Endothelial cell of umbilical vein (primary cell): ENCODE measurements around the gene TMEM129. TPM values are rescaled to one million over a fixed set of nuclear protein-coding genes. Genes with fewer than 3 reads are reported as not detected.

Source experiments
- BruUV-seq: library from RNA; stranded (reverse); fragments of 400-500 nt; replicated peaks from 2 replicates; lab custom pipeline; 2021; lab: Mats Ljungman, UMichigan
- CTCF ChIA-PET: fragments of 300-600, 350-600 bp; sonication (Branson Sonifier 250); formaldehyde crosslinking; loops from one replicate; lab custom pipeline; 2021; ENCODE audit warnings: antibody characterized with exemption, inconsistent platforms; lab: Charles Lee
- POLR2A ChIA-PET: fragments of 300-600, 350-600 bp; sonication (Branson Sonifier 250); formaldehyde crosslinking; loops from one replicate; lab custom pipeline; 2021; ENCODE audit warnings: antibody characterized with exemption, inconsistent platforms; lab: Charles Lee
- DNase-seq: peaks from one replicate; pipeline ENCODE4 v3.0.0-alpha.2; 2011; ENCODE audit warnings: low read depth, low spot score
- FAIRE-seq: peaks from 2 replicates; lab custom pipeline; 2011; peaks lifted over from hg19 to GRCh38; lab: Jason Lieb, UNC
- H2AFZ ChIP-seq: 2 replicates; pipeline ENCODE4 v1.6.0; 2012; ENCODE audit warnings: low read depth, low read length, control low read depth, inconsistent platforms
- H3K27ac ChIP-seq: 2 replicates; pipeline ENCODE4 v1.5.1; 2011; ENCODE audit warnings: low read depth, mild to moderate bottlenecking, control low read depth, low read length, moderate library complexity; ENCODE audit not compliant: insufficient read depth
- H3K27me3 ChIP-seq, 2 experiments: 2 replicates each; pipeline versions ENCODE4 v1.6.0 to v1.6.1; 2011; ENCODE audit warnings: low read length in 2 of 2, mixed read lengths in 1 of 2; ENCODE audit not compliant: control insufficient read depth in 2 of 2, insufficient read depth in 2 of 2
- H3K36me3 ChIP-seq, 2 experiments: 2 replicates in 1 of 2; 3 replicates in 1 of 2; pipeline ENCODE4 v1.5.1; 2011; ENCODE audit warnings: low read length in 2 of 2, mild to moderate bottlenecking in 1 of 2, moderate library complexity in 1 of 2; ENCODE audit not compliant: control insufficient read depth in 2 of 2, insufficient read depth in 2 of 2; ENCODE audit errors: extremely low read depth in 1 of 2
- H3K4me1 ChIP-seq: 3 replicates; pipeline ENCODE4 v1.5.1; 2011; ENCODE audit warnings: mild to moderate bottlenecking, low read length; ENCODE audit not compliant: control insufficient read depth, insufficient read depth; ENCODE audit errors: extremely low read depth
- H3K4me2 ChIP-seq: 2 replicates; pipeline ENCODE4 v1.6.1; 2011; ENCODE audit warnings: low read length, control low read depth, mixed read lengths; ENCODE audit not compliant: insufficient read depth
- H3K4me3 ChIP-seq, 3 experiments: fragments of 200-600 bp in 1 of 3; sonication (generic), shearing (Covaris generic) in 1 of 3; replicated peaks in 1 of 3; 2 replicates each; pipeline ENCODE4 v1.5.1; 2011 to 2016; ENCODE audit warnings: control low read depth in 3 of 3, low read length in 3 of 3, mild to moderate bottlenecking in 2 of 3, inconsistent platforms in 1 of 3, low read depth in 1 of 3, moderate library complexity in 1 of 3; ENCODE audit not compliant: insufficient read depth in 1 of 3
- H3K79me2 ChIP-seq: 2 replicates; pipeline ENCODE4 v1.6.0; 2012; ENCODE audit warnings: low read length, inconsistent platforms; ENCODE audit not compliant: control insufficient read depth, insufficient read depth
- H3K9ac ChIP-seq: replicated peaks from 2 replicates; pipeline ENCODE3; 2011; ENCODE audit warnings: low read length, control low read depth; ENCODE audit not compliant: insufficient read depth; ENCODE audit errors: extremely low read depth
- H3K9me1 ChIP-seq: replicated peaks from 3 replicates; pipeline ENCODE4 v1.6.0; 2011; ENCODE audit warnings: mild to moderate bottlenecking, low read length; ENCODE audit not compliant: control insufficient read depth, insufficient read depth; ENCODE audit errors: extremely low read depth
- H3K9me3 ChIP-seq: replicated peaks from 2 replicates; pipeline ENCODE4 v1.5.1; 2012; ENCODE audit warnings: low read length, inconsistent platforms; ENCODE audit not compliant: control insufficient read depth, insufficient read depth
- H4K20me1 ChIP-seq: replicated peaks from 2 replicates; pipeline ENCODE3; 2011; ENCODE audit warnings: mild to moderate bottlenecking, low read length; ENCODE audit not compliant: control insufficient read depth, insufficient read depth; ENCODE audit errors: extremely low read depth
- EZH2 ChIP-seq: IDR thresholded peaks from 2 replicates; pipeline ENCODE4 v1.6.1; 2012; ENCODE audit warnings: borderline replicate concordance, low read depth, mild to moderate bottlenecking, moderate library complexity, low read length, inconsistent platforms; ENCODE audit not compliant: severe bottlenecking
- FOS ChIP-seq: IDR thresholded peaks from 2 replicates; pipeline ENCODE4 v1.6.1; 2011; ENCODE audit warnings: mild to moderate bottlenecking, low read length, moderate library complexity, borderline replicate concordance; ENCODE audit not compliant: insufficient read depth
- MAX ChIP-seq: IDR thresholded peaks from 2 replicates; pipeline ENCODE4 v1.6.1; 2011; ENCODE audit not compliant: insufficient read depth, insufficient read length
- POLR2A ChIP-seq: IDR thresholded peaks from 2 replicates; pipeline ENCODE4 v1.6.1; 2012; ENCODE audit warnings: low read depth, mild to moderate bottlenecking, control low read depth, low read length
- POLR2AphosphoS5 ChIP-seq: IDR thresholded peaks from 2 replicates; pipeline ENCODE4 v1.6.1; 2012; ENCODE audit warnings: low read depth, mild to moderate bottlenecking, control low read depth, low read length, moderate library complexity; ENCODE audit not compliant: insufficient read depth
- dilution Hi-C: fragments of 300-500 bp; cut with MboI; formaldehyde crosslinking; loops from one replicate; pipeline ENCODE4 v1.15.0; 2019; ENCODE audit warnings: low sequenced_read_pairs; ENCODE audit not compliant: extremely low pct_ligation_motif_present
- intact Hi-C: fragments of 100-400 bp; cut with micrococcal nuclease; formaldehyde crosslinking; loops from one replicate; pipeline ENCODE4 v1.10.0; 2022
- polyA plus RNA-seq, 4 experiments: library from polyadenylated mRNA; depleted of rRNA in 3 of 4; stranded (reverse) in 3 of 4; unstranded in 1 of 4; fragments of >200 nt; gene quantifications; 2 replicates each; pipeline versions ENCODE4 v1.2.1 to v1.2.3, GENCODE V29; 2011 to 2012; ENCODE audit warnings: missing spikeins in 1 of 4
- total RNA-seq: library from RNA; stranded (reverse); gene quantifications from 2 replicates; pipeline ENCODE4 v1.2.3, GENCODE V29; 2021

The TMEM129 gene
- total and polyA plus RNA-seq, 2 donors (not counting 3 experiments of a cell fraction or from before 2014, with no cell fraction given) = 23.2 to 33.2 TPM

- no peaks in the 10 kb centered on the region for H3K27me3 ChIP-seq
- no peak overlapping the region for H2AFZ ChIP-seq
- dilution Hi-C loops = no loop called here
- BruUV-seq = no TSS peak
- no peak overlapping the region for H3K9ac ChIP-seq
- no peak overlapping the region for H3K4me2 ChIP-seq
- TF ChIP-seq POLR2AphosphoS5 (no peak), POLR2A (no peak), FOS (no peak), MAX (no peak), EZH2 (no peak)
- no peaks in the 10 kb centered on the region for H4K20me1 ChIP-seq
- DNase-seq (no peak), FAIRE-seq (no peak)
- CTCF ChIA-PET = interaction anchor here (1.2 to 12.0 kb wide), 2 partner anchors 18 to 38 kb away, joined by 3 to 347 read pairs; no protein-coding TSS in a partner anchor
- H3K36me3 ChIP-seq = peaks cover 10 to 15% of the 10 kb centered on the region in 2 experiments
- POLR2A ChIA-PET = no interaction called here
- no peak overlapping the region for H3K4me3 ChIP-seq
- H3K4me1 ChIP-seq = peaks cover 35% of the 10 kb centered on the region
- intact Hi-C loops = no loop called here
- H3K27ac ChIP-seq = no peak overlapping the region
- H3K9me3 ChIP-seq = no peaks in the 10 kb centered on the region
- H3K9me1 ChIP-seq = no peaks in the 10 kb centered on the region
- peaks cover 69% of the 10 kb centered on the region for H3K79me2 ChIP-seq
Measured at GRCh38 chr4:1730532-1731135, 9.5 kb upstream of the TMEM129 start.
